GM18870 (cell line): ENCODE results near the gene DCTN2.

ENCODE experiments used
- ATAC-seq: cut with Tn5 transposase; IDR thresholded peaks from one replicate; pipeline ENCODE4 v1.9.1; 2021; ENCODE audit warnings: moderate library complexity; ENCODE audit not compliant: unreplicated experiment

DCTN2 gene

GRCh38 chr12:57491393-57492280 lies 55.4 kb downstream of the DCTN2 start:
- no peak for ATAC-seq

GRCh38 chr12:57490126-57490525 lies 56.9 kb downstream of the DCTN2 start:
- ATAC-seq = no peak

GRCh38 chr12:57489157-57489641 lies 57.8 kb downstream of the DCTN2 start:
- no peak for ATAC-seq

GRCh38 chr12:57488402-57489156 lies 58.4 kb downstream of the DCTN2 start:
- no peak for ATAC-seq

- ATAC-seq = peak; percentile 97
These were observed 59.2 kb downstream of the DCTN2 start, which contains the start of gene MARS1 for GRCh38 chr12:57487597-57488401. MARS1 (plus strand) TSS chr12:57488068; CDS start chr12:57488091, 23 bp downstream.

- ATAC-seq = no peak
These were observed 59.9 kb downstream of the DCTN2 start for GRCh38 chr12:57487055-57487596.

- no peak for ATAC-seq
These were observed 61.3 kb downstream of the DCTN2 start for GRCh38 chr12:57485695-57486094.

- no peak for ATAC-seq
These were observed 63.5 kb downstream of the DCTN2 start for GRCh38 chr12:57483466-57483865.

- ATAC-seq = no peak
These were observed 65.3 kb downstream of the DCTN2 start for GRCh38 chr12:57481671-57482070.
